ENCODE data around the gene SPP2. TPM values are rescaled to one million over a fixed set of nuclear protein-coding genes. Genes with fewer than 3 reads are reported as not detected.

The SPP2 gene
- total and polyA plus RNA-seq, 12 donors, result 0.33 TPM; not detected in 11

GRCh38 chr2:234024304-234024703 is 26.2 kb upstream of the SPP2 start:
- Histone ChIP-seq H3K9me3 (replicated peaks in 1 of 3) (no peaks in the 10 kb centered on the region), H3K4me3 (no peak overlapping the region), H3K27ac (no peak overlapping the region), H3K27me3 (no peaks in the 10 kb centered on the region), H3K36me3 (replicated peaks in 1 of 2) (no peaks in the 10 kb centered on the region), H3K4me1 (replicated peaks in 1 of 2) (no peaks in the 10 kb centered on the region)
- WGBS, 4 donors, result 91 to 98% (median 96%) methylated on average over 10 to 29 of the region's 29 CpGs
- DNase-seq, result no peak
- TF ChIP-seq POLR2A (IDR thresholded peaks at IDR 0.05), result no peak
- TF ChIP-seq CTCF (IDR thresholded peaks at IDR 0.05), result no peak
- intact Hi-C loops (cut with DNase I), result no loop called here

- no peak for DNase-seq
- no peak overlapping the region for H3K27ac ChIP-seq
- 25 to 29% (median 27%) methylated on average over 10 of the region's 10 CpGs for WGBS, 4 donors
- H3K9me3 ChIP-seq (replicated peaks in 1 of 3), result no peaks in the 10 kb centered on the region
- intact Hi-C loops (cut with DNase I), result no loop called here
- peak overlapping the region in 1 of 4 donors; percentile 15 for H3K4me3 ChIP-seq
- H3K27me3 ChIP-seq, result no peaks in the 10 kb centered on the region
- no peak for TF ChIP-seq POLR2A (IDR thresholded peaks at IDR 0.05)
- no peak for TF ChIP-seq CTCF (IDR thresholded peaks at IDR 0.05)
- H3K36me3 ChIP-seq (replicated peaks in 1 of 2), result no peaks in the 10 kb centered on the region
- no peaks in the 10 kb centered on the region for H3K4me1 ChIP-seq (replicated peaks in 1 of 2)
These were observed 25.0 kb upstream of the SPP2 start for GRCh38 chr2:234025466-234025865.

GRCh38 chr2:234025891-234026401 is 24.6 kb upstream of the SPP2 start:
- H3K4me1 ChIP-seq (replicated peaks in 1 of 2), result no peaks in the 10 kb centered on the region
- H3K27ac ChIP-seq, result no peak overlapping the region
- H3K36me3 ChIP-seq (replicated peaks in 1 of 2), result no peaks in the 10 kb centered on the region
- no peaks in the 10 kb centered on the region for H3K27me3 ChIP-seq
- TF ChIP-seq POLR2A (IDR thresholded peaks at IDR 0.05) (no peak), CTCF (IDR thresholded peaks at IDR 0.05) (no peak)
- peak overlapping the region in 1 of 4 donors; percentile 15 for H3K4me3 ChIP-seq
- DNase-seq, result no peak
- WGBS, 4 donors, result 9 to 29% (median 24%) methylated on average over 5 of the region's 5 CpGs
- no peaks in the 10 kb centered on the region for H3K9me3 ChIP-seq (replicated peaks in 1 of 3)
- intact Hi-C loops (cut with DNase I), result no loop called here

GRCh38 chr2:234026693-234027254 is 23.7 kb upstream of the SPP2 start:
- Histone ChIP-seq H3K4me1 (replicated peaks in 1 of 2) (no peaks in the 10 kb centered on the region), H3K27me3 (no peaks in the 10 kb centered on the region), H3K27ac (no peak overlapping the region), H3K9me3 (replicated peaks in 1 of 3) (no peaks in the 10 kb centered on the region), H3K36me3 (replicated peaks in 1 of 2) (no peaks in the 10 kb centered on the region), H3K4me3 (no peak overlapping the region)
- no peak for DNase-seq
- intact Hi-C loops (cut with DNase I), result no loop called here
- 72 to 85% (median 77%) methylated on average over 10 of the region's 10 CpGs for WGBS, 4 donors
- TF ChIP-seq CTCF (IDR thresholded peaks at IDR 0.05) (no peak), POLR2A (IDR thresholded peaks at IDR 0.05) (no peak)
